Tibial nerve (tissue), 4 donors: ENCODE data around the gene BCAS3.

Experiments used
- EP300 ChIP-seq, 2 donors: sonication (generic); formaldehyde crosslinking; IDR thresholded peaks; one replicate each; pipeline ENCODE4 v1.6.1; 2017; ENCODE audit warnings: antibody characterized with exemption in 2 of 2, mild to moderate bottlenecking in 1 of 2
- POLR2A ChIP-seq, 2 donors: fragments of 450-650 bp; IDR thresholded peaks; one replicate each; pipeline ENCODE4 v1.6.1; 2017; ENCODE audit warnings: antibody characterized with exemption in 2 of 2, mild to moderate bottlenecking in 2 of 2, moderate library complexity in 2 of 2
- TF ChIP-seq, protein P1 (sequence below), 5 experiments: fragments of 200-600 bp in 3 of 5; fragments of 450-650 bp in 2 of 5; sonication (generic) in 3 of 5; IDR thresholded peaks; one replicate each; pipeline ENCODE4 v1.5.1; 2016 to 2019; ENCODE audit warnings: antibody characterized with exemption in 5 of 5, mild to moderate bottlenecking in 3 of 5, moderate library complexity in 2 of 5

DNA sequence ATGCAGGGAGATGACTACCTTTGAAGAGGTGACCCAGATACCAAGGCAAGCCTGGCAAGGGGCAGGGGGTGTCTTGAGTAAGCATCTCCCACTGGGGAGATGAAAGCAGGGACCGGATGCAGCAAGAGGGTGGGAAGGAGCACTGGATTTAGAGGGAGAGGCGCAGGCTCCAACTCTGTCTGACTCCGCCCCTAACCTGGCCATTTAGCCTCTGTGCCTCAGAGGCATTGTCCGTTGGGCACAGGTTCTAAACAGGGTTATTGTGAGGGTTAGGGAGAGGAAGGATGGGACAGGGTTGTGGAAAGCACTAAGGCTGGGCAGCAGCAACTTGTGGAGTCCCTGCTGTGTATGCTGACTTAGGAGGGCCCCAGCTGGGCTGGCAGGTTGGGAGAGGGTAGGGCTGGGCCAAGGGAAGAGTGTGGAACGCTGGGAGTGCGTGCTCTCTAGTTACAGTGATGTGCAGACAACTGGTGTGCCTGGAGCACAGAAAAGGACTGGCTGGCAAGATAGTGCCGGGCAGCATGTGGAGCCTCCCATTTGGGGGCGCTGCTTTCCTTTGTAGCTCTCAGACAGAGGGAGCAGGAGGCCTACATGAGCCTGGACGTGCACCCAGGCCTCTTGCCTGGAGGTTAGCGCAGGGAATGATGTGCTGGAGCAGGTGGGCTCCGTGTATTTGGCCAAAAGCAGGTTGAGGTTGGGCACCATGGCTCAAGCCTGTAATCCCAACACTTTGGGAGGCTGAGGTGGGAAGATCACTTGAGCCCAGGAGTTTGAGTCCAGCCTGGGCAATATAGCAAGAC lies 748.2 kb downstream of the BCAS3 start:
- TF ChIP-seq, protein P1, sequence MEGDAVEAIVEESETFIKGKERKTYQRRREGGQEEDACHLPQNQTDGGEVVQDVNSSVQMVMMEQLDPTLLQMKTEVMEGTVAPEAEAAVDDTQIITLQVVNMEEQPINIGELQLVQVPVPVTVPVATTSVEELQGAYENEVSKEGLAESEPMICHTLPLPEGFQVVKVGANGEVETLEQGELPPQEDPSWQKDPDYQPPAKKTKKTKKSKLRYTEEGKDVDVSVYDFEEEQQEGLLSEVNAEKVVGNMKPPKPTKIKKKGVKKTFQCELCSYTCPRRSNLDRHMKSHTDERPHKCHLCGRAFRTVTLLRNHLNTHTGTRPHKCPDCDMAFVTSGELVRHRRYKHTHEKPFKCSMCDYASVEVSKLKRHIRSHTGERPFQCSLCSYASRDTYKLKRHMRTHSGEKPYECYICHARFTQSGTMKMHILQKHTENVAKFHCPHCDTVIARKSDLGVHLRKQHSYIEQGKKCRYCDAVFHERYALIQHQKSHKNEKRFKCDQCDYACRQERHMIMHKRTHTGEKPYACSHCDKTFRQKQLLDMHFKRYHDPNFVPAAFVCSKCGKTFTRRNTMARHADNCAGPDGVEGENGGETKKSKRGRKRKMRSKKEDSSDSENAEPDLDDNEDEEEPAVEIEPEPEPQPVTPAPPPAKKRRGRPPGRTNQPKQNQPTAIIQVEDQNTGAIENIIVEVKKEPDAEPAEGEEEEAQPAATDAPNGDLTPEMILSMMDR (IDR thresholded peaks at IDR 0.05), result no peak
- TF ChIP-seq EP300 (IDR thresholded peaks at IDR 0.05), result no peak
- TF ChIP-seq POLR2A (IDR thresholded peaks at IDR 0.05), result no peak
